GM12878 (cell line): ENCODE measurements around the gene TMPRSS6. TPM values are rescaled to one million over a fixed set of nuclear protein-coding genes. Genes with fewer than 3 reads are reported as not detected.

ENCODE experiments used
- HDAC2 ChIP-seq: fragments of 200-600 bp; sonication (generic); IDR thresholded peaks from 2 replicates; pipeline ENCODE4 v1.6.1; 2017
- MYC ChIP-seq: IDR thresholded peaks from 2 replicates; pipeline ENCODE4 v1.6.1; 2011; ENCODE audit warnings: mild to moderate bottlenecking, low read length, moderate library complexity, inconsistent platforms; ENCODE audit not compliant: insufficient read depth, insufficient replicate concordance, insufficient read length, severe bottlenecking
- POU2F2 ChIP-seq: IDR thresholded peaks from 3 replicates; pipeline ENCODE4 v1.6.1; 2011; ENCODE audit warnings: low read depth, mild to moderate bottlenecking, low read length, borderline replicate concordance
- SIN3A ChIP-seq: IDR thresholded peaks from 2 replicates; pipeline ENCODE4 v1.6.1; 2012; ENCODE audit warnings: low read depth, low read length, improper control_type of control experiment
- polyA plus RNA-seq, 11 experiments: library from polyadenylated mRNA; depleted of rRNA in 4 of 11; unstranded in 6 of 11; stranded (reverse) in 5 of 11; fragments of >200 nt; fragmentation: Nextera tagmentation in 4 of 11; fragmentation: Illumina TruSeq in 1 of 11; extraction: Ambion mirVana in 4 of 11; extraction: Trizol in 1 of 11; gene quantifications; 1 replicate in 1 of 11; 2 replicates in 10 of 11; pipeline versions ENCODE4 v1.2.1 to v1.2.3, GENCODE V29; 2011 to 2016; ENCODE audit warnings: inconsistent platforms in 2 of 11, missing spikeins in 2 of 11, low read depth in 1 of 11
- total RNA-seq, 4 experiments: library from RNA; depleted of rRNA in 3 of 4; stranded (reverse); fragments of >200 nt in 3 of 4; fragmentation: Illumina TruSeq in 1 of 4; extraction: Trizol in 1 of 4; gene quantifications; 2 replicates each; pipeline versions ENCODE4 v1.2.1 to v1.2.3, GENCODE V29; 2013 to 2021
- TF ChIP-seq, protein P1 (sequence below): fragments of 450-650 bp; IDR thresholded peaks from 2 replicates; pipeline ENCODE4 v1.6.1; 2016; ENCODE audit warnings: mild to moderate bottlenecking
- TF ChIP-seq, protein P2 (sequence below): fragments of 450-650 bp; formaldehyde crosslinking; IDR thresholded peaks from 2 replicates; pipeline ENCODE4 v1.4.0; 2022; ENCODE audit warnings: mild to moderate bottlenecking, moderate library complexity
- TF ChIP-seq, protein P3 (sequence below): IDR thresholded peaks from 2 replicates; pipeline ENCODE4 v1.6.1; 2012; ENCODE audit warnings: mild to moderate bottlenecking, low read depth, low read length
- TF ChIP-seq, protein P4 (sequence below): fragments of 450-650 bp; formaldehyde crosslinking; IDR thresholded peaks from 2 replicates; pipeline ENCODE4 v1.4.0; 2020; ENCODE audit warnings: mild to moderate bottlenecking, moderate library complexity

The TMPRSS6 gene
- total and polyA plus RNA-seq, 10 of the 15 experiments (the other 5 are each of a cell fraction or from before 2014, with no cell fraction given): 0.06 to 0.69 (median 0.19) TPM; not detected in 6

DNA sequence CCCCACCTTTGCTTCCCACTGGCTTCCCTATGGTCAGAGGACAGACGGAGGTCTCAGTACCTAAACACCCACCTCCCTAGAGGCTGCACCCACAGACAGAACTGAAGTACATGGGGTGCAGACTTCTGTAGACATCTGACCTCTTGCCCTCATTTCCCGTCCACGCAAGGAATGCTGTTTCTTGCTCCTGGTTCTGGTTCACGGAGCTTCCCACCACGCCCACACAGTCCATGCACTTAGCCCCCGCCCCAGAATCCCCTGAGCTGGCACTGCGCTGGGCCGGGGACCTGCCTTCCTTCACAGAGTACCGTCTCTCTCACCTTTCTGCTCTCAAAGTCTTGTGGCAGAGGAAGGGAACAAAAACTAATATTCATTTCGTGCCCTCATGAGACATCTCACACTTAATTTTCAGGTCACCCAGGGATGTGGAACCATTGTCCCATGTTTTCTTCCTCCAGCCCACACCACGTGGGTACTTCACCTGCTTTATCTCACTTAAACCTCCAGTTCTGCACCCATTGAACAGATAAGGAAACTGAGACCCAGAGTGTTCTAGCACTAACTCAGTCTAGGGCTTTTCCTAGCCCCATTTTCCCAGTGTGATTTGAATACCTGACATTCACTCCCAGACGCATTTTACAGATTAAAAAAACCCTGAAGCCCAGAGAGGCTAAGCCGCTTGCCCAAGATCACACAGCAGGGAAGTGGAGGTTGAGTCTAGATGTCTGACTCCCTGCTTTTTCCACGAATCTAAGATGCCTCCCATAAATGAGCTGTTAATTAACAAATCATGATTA lies 5.7 kb downstream of the TMPRSS6 start (continued):
- TF ChIP-seq, protein P1, sequence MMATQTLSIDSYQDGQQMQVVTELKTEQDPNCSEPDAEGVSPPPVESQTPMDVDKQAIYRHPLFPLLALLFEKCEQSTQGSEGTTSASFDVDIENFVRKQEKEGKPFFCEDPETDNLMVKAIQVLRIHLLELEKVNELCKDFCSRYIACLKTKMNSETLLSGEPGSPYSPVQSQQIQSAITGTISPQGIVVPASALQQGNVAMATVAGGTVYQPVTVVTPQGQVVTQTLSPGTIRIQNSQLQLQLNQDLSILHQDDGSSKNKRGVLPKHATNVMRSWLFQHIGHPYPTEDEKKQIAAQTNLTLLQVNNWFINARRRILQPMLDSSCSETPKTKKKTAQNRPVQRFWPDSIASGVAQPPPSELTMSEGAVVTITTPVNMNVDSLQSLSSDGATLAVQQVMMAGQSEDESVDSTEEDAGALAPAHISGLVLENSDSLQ: no peak
- TF ChIP-seq HDAC2 (no peak), MYC (no peak), SIN3A (no peak), POU2F2 (no peak)
- TF ChIP-seq, protein P2, sequence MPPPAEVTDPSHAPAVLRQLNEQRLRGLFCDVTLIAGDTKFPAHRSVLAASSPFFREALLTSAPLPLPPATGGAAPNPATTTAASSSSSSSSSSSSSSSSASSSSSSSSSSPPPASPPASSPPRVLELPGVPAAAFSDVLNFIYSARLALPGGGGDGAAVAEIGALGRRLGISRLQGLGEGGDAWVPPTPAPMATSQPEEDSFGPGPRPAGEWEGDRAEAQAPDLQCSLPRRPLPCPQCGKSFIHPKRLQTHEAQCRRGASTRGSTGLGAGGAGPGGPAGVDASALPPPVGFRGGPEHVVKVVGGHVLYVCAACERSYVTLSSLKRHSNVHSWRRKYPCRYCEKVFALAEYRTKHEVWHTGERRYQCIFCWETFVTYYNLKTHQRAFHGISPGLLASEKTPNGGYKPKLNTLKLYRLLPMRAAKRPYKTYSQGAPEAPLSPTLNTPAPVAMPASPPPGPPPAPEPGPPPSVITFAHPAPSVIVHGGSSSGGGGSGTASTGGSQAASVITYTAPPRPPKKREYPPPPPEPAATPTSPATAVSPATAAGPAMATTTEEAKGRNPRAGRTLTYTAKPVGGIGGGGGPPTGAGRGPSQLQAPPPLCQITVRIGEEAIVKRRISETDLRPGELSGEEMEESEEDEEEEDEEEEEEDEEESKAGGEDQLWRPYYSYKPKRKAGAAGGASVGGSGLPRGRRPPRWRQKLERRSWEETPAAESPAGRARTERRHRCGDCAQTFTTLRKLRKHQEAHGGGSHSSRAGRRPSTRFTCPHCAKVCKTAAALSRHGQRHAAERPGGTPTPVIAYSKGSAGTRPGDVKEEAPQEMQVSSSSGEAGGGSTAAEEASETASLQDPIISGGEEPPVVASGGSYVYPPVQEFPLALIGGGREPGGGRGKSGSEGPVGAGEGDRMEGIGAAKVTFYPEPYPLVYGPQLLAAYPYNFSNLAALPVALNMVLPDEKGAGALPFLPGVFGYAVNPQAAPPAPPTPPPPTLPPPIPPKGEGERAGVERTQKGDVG (CRISPR knock-in tag): no peak
- TF ChIP-seq, protein P3, sequence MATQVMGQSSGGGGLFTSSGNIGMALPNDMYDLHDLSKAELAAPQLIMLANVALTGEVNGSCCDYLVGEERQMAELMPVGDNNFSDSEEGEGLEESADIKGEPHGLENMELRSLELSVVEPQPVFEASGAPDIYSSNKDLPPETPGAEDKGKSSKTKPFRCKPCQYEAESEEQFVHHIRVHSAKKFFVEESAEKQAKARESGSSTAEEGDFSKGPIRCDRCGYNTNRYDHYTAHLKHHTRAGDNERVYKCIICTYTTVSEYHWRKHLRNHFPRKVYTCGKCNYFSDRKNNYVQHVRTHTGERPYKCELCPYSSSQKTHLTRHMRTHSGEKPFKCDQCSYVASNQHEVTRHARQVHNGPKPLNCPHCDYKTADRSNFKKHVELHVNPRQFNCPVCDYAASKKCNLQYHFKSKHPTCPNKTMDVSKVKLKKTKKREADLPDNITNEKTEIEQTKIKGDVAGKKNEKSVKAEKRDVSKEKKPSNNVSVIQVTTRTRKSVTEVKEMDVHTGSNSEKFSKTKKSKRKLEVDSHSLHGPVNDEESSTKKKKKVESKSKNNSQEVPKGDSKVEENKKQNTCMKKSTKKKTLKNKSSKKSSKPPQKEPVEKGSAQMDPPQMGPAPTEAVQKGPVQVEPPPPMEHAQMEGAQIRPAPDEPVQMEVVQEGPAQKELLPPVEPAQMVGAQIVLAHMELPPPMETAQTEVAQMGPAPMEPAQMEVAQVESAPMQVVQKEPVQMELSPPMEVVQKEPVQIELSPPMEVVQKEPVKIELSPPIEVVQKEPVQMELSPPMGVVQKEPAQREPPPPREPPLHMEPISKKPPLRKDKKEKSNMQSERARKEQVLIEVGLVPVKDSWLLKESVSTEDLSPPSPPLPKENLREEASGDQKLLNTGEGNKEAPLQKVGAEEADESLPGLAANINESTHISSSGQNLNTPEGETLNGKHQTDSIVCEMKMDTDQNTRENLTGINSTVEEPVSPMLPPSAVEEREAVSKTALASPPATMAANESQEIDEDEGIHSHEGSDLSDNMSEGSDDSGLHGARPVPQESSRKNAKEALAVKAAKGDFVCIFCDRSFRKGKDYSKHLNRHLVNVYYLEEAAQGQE: no peak
- TF ChIP-seq, protein P4, sequence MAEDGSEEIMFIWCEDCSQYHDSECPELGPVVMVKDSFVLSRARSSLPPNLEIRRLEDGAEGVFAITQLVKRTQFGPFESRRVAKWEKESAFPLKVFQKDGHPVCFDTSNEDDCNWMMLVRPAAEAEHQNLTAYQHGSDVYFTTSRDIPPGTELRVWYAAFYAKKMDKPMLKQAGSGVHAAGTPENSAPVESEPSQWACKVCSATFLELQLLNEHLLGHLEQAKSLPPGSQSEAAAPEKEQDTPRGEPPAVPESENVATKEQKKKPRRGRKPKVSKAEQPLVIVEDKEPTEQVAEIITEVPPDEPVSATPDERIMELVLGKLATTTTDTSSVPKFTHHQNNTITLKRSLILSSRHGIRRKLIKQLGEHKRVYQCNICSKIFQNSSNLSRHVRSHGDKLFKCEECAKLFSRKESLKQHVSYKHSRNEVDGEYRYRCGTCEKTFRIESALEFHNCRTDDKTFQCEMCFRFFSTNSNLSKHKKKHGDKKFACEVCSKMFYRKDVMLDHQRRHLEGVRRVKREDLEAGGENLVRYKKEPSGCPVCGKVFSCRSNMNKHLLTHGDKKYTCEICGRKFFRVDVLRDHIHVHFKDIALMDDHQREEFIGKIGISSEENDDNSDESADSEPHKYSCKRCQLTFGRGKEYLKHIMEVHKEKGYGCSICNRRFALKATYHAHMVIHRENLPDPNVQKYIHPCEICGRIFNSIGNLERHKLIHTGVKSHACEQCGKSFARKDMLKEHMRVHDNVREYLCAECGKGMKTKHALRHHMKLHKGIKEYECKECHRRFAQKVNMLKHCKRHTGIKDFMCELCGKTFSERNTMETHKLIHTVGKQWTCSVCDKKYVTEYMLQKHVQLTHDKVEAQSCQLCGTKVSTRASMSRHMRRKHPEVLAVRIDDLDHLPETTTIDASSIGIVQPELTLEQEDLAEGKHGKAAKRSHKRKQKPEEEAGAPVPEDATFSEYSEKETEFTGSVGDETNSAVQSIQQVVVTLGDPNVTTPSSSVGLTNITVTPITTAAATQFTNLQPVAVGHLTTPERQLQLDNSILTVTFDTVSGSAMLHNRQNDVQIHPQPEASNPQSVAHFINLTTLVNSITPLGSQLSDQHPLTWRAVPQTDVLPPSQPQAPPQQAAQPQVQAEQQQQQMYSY (CRISPR knock-in tag): no peak
- TF ChIP-seq, all 136 proteins: peak for 12
